GM15510 (cell line): ENCODE data around the gene NHERF2.

ENCODE experiments used
- POLR2A ChIP-seq: IDR thresholded peaks from 3 replicates; pipeline ENCODE4 v1.6.1; 2011; ENCODE audit warnings: borderline replicate concordance; ENCODE audit not compliant: insufficient read length; ENCODE audit errors: extremely low read depth

NHERF2 gene

GRCh38 chr16:2027024-2028010 is 615 bp downstream of the NHERF2 start:
- no peak for TF ChIP-seq POLR2A

DNA sequence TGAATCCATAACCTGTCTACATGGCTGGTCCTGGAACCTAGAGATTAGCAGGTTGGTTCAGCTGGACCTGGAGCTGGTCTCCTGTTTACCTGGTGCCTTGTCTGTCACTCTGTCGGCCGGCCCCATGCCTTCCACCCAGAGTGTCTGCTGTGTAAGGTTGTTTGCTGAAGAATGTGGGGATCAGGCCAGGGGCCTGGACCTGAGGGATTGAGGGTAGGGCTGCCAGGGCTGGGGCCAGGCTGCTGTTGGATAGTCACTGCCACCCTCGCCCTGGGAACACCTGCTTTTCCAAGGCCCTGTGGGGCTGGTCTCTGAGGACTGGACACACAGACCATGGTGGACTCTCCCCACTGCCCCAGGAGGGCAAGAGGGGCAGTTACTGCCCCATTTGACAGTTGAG is 1.4 kb downstream of the NHERF2 start:
- TF ChIP-seq POLR2A, result no peak

GRCh38 chr16:2028620-2029220 is 2.0 kb downstream of the NHERF2 start:
- no peak for TF ChIP-seq POLR2A

DNA sequence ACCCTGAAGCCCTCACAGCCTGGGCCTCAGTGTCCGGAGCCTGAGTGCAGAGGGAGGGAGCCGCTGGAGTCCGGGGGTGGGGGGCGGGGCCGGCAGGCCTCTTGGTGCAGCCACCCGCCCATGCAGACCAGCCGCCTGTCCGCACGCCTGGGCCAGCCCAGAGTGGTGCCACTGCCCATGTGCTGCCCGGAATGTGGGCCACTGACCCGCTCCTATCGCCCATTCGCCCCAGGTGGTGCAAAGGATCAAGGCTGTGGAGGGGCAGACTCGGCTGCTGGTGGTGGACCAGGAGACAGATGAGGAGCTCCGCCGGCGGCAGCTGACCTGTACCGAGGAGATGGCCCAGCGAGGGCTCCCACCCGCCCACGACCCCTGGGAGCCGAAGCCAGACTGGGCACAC is 2.6 kb downstream of the NHERF2 start:
- no peak for TF ChIP-seq POLR2A

DNA sequence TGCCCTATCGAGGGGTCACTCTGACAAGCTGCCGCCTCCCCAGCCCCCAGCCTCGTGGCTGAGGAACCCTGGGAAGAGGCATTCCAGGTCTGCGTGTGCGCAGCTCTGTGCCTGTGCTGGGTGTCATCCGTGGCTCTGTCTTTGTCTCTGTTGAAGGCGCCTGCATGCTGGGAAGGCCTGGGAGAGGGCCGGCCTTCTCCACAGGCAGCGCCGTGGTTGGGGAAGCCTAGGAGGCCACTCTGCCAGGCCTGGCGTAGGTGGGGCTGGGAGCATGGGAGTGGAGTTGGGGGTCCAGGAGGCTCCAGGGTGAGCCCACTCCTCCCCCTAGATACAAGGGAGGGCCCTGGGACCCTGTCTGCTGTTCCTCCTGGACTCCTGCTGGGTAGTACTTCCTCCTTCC is 3.3 kb downstream of the NHERF2 start:
- TF ChIP-seq POLR2A, result no peak

- no peak for TF ChIP-seq POLR2A
These were observed 4.4 kb downstream of the NHERF2 start for GRCh38 chr16:2031081-2031577.

GRCh38 chr16:2032285-2033056 is 5.8 kb downstream of the NHERF2 start:
- no peak for TF ChIP-seq POLR2A

DNA sequence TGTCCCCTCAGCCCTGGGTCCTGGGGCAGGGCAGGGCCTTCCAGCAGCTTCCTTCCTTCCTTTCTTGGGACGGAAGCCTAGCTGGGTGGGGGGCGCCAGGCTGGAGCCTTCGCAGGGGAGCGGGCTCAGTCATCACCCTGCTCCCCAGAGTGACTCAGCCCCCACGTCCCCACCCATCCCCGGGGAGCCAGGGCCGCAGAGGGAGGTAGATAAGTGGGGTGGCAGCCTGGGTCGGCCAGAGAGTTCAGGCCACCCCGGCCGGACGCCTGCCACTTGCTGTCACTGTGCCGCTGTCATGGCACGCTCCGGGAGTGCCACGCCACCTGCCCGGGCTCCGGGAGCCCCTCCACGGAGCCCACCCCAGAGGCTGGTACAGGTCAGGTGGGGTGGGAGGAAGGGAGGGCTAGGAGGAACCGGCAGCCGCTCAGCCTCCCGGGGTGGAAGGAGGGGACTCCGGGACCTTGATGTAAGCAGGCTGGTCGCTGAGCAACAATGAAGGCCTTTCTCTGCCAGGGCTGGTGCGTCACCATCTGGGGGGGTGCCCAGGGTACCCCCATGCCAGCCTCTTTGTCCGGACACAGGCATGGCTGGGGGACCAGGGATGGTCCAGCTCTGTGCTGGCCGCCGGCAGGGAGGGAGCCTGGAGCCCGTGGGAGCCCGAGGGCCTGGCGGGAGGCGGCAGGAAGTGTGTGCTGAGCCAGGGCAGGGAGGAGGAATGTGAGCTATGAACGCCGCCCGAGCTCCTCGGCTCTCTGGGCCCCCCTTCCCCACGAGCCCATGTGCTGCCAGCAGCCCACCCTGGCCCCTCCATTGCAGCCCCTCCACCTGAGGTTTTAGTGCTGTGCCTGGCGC is 6.6 kb downstream of the NHERF2 start:
- TF ChIP-seq POLR2A, result no peak

- TF ChIP-seq POLR2A, result no peak
These were observed 8.2 kb downstream of the NHERF2 start for GRCh38 chr16:2034696-2035430.

DNA sequence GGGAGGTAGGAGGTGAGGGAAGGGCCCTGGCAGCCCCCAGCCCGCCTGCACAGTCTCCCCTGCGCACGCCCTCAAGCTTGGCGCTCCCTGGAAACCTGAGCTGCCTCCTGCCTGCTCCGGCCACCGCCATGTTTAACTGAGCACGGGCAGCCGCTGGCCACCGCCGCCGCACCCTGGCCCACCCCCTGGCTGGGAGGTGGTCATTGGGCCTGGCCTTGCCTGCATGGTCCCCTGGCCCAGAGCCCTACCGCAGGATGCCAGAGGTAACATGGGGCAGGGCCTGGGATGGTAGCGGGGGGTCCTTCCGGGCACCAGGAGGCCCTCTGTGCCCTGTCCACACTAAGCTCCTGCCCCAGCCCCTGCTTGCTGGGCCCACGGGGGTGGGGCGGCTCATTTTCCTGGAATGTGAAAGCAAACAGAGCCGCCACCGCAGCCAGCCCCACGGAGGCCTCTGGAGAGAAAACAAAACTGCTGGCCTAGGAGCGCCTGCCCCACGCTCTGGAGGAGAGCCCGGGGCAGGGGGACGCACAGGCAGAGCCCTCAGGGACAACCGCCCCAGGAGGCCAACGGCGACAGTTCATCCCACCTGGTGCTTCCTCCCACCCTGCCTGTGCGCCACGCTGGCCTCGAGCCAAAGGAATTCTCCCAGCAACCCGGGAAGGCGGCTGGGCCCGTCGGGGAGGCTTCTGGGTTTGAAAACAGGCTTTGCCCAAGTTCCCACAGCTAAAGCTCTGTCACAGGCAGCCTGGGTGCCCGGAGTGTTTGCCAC is 8.9 kb downstream of the NHERF2 start:
- TF ChIP-seq POLR2A, result no peak

- no peak for TF ChIP-seq POLR2A
These were observed 9.7 kb downstream of the NHERF2 start for GRCh38 chr16:2036200-2036966.

GRCh38 chr16:2037115-2037514 is 10.4 kb downstream of the NHERF2 start:
- TF ChIP-seq POLR2A, result no peak
